Left renal cortex interstitium (tissue), 4 donors: Measurements from ENCODE around the gene IKZF2. TPM values are rescaled to one million over a fixed set of nuclear protein-coding genes. Genes with fewer than 3 reads are reported as not detected.

Source experiments
- DNase-seq, 4 donors: peaks; one replicate each; pipeline ENCODE4 v3.0.0-alpha.2; 2013; ENCODE audit warnings: low read depth in 4 of 4, low spot score in 2 of 4, missing footprints in 1 of 4
- polyA plus RNA-seq, 4 donors: library from polyadenylated mRNA; unstranded; fragments of 120-200 nt; gene quantifications; one replicate each; pipeline ENCODE4 v1.2.1, GENCODE V29; 2013; ENCODE audit not compliant: insufficient read length in 4 of 4

IKZF2 gene
- 10 to 100 TPM in 2 of 4 donors, 1 to 10 TPM in 2; 7.9 to 10.2 (median 9.2) TPM for polyA plus RNA-seq

DNA sequence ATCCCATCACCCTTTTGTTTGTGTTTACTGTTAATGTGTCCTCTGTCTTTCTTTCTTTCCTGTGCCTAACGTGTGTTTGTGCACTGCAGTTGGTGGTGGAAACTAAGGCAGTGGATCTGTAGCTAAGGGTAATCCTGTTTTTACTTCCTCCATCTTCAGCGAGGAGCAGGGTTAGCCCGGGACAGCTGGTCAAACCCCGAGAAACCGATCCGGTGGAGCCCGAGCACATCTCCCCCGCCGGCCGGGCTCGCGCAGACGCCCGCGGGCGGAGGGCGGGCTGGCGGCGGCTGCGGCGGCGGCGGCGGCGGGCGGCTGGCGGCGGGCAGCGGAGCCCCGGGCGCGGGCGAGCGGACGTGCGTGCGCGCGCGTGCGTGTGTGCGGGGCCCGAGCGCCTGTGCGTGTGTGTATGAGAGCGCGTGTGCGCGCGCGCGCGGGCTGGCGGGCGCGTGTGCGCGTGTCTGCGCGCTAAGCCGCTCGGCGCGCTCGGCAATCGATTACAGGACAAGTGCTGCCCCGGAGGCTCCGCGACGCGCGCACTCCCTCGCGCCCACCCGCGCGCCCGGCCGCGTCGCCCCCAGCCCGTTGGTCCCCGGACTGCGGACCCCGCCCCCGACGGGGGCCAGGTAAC, at the start of gene IKZF2:
Gene IKZF2, minus strand, starts transcription at position 176 of the 628 bp plus-strand sequence. CDS start 2,983 bp downstream, outside the sequence.
- peak in 3 of 4 donors; percentile 72 to 78 (median 73) for DNase-seq

DNA sequence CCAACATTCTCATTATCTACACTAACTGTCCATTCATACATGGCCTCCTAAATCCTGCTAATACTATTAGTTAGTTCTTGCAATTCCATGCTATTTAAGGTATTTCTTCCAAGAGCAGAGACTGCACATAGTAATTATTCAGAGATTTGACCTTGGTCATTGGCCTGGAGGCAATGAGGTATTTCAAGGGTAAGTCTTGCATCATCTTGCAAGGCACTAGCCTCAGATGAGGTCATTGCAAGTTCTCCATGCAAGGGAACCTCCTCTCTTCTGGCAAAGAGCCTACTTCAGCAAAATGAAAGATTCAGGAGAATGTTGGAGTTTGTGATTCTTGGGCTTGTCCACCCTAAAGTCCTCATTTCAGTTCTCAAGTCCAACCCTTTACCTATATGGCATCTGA, 48.5 kb upstream of the IKZF2 start:
- DNase-seq = no peak

DNA sequence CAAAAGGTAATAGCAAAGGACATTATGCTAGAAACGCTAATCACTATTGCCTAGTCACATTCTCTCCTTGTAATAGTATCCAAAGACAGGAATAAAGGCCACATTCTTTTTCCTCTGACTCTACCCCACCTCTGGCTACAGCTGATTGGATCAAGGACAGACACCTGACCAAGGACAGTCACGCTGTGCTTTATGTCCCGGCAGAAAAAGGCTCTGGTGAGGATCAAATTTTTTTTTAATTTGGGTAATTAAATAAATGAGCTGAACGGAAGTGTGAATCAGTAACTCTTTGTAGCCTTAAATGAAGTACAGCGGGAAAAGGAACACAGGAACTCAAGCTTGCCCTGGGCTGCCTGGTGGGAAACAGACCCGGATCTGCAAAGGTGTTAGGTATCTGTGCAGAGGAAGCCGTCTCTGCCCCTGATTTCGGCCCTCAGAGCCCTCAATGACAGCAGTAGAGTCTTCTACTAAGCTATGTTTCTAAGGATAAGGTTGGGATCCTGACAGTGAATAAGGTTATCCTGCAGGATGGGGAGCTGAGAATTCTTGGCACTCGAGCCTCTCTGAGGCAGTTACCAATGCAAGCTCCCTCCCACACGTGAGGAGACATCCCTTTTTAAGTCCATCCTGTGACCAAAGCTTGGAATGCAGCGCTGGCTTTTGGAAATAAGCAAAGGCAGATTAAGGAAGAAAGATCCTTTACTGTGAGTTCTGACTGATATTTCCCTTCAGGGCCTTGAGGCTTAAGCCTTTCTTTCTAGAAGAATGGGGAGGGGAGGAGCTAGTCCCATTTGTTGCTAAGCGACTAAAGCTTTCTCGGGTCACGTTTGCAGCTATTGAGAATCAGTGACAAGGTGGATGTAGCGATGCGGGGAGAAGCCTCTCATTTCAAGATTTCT, 37.8 kb upstream of the IKZF2 start:
- DNase-seq = no peak

DNA sequence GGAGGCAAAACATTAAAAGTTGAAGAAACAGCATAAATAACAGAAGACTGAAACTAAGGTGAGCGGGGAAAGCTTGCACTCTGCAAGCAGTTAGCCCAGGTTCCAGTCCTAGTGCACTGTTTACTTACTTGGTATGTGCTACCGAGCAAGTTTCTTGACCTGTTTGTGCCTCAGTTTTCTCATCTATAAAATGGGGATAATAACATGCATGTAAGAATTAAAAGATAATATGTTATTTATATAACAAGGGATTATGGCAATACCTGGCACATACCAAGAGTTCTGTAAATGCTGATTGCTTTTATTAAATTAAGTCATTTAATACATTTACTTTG, 37.1 kb upstream of the IKZF2 start:
- DNase-seq = no peak

DNA sequence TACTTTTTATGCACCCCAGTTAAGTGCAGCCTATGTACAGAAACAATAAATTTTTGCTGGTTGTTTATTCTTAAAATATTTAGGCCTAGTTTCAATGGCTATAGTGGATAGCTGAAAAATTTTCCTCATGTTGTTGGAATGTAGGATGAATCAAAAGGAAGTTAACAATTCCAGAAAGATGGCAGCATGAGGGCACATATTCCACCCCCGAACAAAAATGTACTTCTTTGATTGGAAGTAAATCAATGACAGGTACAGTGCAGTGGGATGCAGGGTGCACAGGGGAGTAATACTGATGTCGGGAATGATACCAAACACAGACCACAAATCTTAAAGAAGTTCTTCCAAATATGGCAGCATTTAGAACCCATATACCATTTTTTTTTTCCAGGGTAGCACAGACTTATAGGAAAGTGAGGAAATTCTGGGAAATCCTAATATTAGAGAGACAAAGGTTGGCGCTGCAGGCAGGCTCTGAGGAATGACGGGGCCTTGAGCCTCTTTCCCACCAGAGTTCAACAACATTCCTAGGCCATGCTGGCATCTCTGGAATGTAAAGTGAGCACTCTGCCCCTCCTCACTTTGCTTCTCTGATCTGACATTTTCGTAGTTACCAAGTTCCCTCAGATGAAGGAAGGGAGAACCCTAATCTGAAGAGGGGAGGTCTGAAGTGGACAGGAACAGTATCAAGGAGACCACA, 36.6 kb upstream of the IKZF2 start:
- DNase-seq = peak in 1 of 4 donors; percentile 18

DNA sequence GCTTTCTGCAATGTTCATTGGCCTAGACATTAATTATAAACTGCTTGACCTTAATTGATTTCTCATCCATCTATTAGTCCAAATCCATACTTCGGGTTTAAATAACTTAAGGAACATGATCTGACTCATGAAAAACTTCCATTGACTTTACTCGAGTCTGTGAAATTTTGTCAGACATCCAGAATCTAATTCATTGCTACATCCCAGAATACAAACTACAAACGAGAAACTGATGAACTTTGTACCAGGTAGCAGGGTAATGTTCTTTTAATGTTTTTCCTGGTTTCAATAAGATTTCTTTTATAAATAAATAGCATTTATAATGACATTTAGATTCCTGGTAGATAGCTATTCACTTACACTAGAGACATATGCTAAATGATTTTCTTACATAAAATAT, 36.0 kb upstream of the IKZF2 start:
- no peak for DNase-seq

DNA sequence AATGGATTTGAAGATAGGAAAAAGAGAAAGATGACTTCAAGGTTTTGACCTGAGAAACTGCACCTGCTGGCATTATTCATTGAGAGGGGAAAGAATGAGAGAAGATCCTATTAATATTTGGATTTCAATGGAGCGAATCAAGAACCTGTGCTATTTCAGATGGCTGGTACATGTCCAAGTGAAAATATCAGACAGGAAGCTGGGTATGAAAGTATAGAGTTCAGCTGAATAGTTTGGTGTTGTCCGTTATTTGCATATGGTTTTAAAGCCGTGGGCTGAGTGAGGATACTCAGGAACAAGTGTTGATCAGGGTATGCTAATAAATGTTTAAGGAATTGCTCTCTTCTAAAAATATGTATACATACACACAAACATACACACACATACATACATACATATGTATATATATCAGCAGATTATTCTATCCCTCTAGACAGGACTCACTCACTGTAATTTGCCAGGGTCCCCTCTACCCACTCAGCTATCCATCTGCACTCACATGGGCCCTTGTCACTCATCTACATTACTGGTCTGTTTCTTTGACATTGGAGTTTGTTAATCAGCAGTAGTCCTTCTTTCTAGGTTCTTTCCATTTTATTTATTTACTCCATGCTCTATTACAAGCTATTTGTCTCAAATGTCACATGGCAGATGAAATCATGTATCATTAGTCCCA, 33.9 kb upstream of the IKZF2 start:
- no peak for DNase-seq

DNA sequence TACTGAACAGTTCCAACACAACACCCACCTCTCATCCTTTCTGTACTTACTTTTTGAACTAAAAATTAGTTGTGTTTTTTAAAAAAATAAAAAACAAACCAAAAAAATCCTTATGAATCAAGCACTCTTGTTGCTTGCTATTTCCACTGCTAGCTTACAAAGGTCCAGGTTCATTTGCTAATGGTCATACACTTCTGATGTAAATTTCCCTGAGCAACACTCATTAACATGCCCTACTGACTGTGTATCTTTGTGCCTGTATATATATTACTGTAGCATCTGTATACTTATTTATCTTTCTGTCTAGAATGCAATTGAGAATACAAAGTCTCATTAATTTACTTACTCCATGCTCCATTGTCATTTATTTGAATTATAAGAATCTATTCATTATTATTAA, 30.3 kb upstream of the IKZF2 start:
- DNase-seq = no peak

DNA sequence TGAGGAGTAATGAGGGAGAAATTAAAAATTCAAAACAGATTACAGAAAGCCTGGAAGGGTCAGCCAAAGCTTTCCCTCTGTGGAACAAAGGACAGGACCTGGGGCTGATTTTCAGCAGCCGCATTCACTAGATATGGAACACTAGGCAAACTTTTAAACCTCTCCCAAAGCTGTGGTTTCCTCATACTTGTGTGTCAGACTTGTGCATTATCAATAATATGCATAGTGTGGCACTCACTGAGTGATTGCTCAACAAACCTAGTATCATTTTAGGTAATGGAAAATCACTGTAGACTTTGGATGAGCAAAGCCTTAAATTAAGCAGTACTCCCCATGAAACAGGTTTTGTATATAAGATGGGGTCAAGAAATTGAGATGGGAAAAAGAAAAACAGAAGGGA, 26.3 kb upstream of the IKZF2 start:
- DNase-seq = no peak

DNA sequence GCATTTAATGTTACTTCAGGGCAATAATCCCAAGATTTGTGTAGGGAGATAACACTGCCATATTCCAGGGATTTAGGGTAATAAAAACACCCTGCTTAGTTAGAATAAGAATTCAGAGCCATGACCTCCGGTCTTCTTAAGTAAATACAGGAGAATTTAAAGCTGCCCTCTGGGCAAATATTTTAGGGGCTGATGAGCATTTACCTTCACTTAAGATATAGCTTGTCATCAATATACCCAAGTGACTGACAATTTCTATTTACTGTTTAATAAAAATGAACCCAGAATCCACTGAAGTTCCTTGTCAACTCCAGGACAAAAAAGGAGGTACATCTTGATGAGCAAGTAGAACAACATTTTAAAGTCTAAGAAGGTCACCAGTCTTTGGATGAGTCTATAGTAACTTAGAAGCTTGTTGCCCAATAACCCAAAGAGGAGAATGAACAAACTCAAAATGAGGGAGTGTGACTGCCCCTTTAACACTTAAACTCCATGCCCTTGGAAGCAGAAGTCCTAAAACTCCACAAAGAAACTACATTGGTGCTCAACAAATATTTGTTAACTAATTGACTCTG, 24.3 kb upstream of the IKZF2 start:
- no peak for DNase-seq

DNA sequence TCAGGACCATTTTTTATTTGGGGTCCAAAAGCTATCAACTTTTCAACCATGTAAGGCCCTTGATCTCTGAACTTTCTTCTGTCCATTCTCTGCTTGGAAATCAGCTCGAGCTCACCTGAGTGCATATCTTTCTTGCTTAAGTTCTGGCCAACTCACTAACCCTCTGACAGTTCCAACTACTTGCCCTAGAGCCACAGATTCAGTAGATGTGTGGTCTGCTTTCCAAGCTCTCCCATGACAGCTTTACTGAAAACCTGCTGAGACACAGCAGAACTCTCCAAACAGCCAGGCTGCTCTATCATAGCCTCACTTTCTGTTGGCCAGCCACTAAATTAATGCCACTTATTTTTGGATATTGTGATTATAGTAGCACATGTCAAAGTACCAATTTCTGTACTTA, 21.2 kb upstream of the IKZF2 start:
- no peak for DNase-seq

DNA sequence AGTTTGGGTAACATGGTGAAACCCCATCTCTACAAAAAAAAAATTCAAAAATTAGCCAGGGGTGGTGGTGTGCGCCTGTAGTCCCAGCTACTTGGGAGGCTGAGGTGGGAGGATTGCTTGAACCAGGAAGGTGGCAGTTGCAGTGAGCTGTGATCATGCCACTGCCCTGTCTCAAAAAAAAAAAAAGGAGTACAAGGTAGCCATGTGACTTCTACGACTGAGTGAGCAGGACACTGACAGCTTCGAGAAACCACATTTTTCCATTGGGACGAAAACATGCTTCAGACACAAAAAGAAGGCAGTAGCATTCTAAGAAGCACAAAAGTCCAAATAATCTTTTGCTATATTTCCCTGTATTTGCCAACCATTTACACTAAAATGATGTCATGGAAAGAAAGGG, 19.7 kb upstream of the IKZF2 start:
- DNase-seq = no peak

DNA sequence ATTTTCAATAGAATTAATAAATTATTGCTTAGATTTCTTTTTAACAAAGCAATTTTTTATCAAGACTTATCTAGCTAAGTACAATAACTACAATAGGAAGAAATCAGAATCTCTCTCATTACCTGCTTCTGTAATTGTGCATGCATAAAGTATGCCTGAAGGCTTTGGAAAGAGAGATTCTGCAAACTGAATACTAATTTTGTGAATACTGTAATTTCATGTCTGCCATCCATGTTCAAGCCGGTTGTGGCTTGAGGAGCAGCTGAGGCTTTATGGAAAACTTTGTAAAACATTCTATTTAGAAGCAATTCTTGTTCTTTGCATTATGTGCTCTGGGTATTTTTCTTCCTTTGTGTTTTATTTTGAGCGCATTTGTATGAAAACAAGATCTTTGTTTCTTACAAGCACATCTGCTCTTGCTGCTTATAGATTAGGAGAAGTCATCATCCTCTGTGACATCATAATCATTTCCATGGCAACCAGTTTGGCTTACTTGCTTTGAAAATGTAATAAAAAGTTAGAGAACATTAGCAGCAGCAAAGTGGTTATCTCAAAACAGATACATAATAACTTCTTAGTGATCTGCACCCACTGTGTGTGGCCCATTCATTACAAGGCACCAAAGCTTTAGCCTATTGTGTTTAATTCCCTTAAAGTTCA, 16.0 kb upstream of the IKZF2 start:
- no peak for DNase-seq

DNA sequence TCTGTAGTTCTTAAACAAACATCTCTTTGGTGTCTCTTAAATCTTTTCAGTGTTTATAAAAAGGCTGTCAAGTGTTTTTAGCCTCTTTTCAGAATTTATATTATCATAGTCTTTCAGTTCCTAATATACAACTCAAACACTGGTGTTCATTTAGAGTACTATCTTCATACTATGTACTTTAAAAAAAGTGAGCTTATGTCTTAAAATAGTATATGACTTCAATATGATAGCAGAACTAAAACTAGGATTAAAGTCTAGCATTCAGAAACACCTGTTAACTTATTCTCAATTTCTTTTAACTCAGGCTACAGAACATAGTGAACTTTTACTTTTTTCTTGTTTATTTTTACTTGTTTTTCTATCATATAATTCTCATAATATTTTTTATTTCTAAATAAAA, 14.7 kb upstream of the IKZF2 start:
- no peak for DNase-seq

DNA sequence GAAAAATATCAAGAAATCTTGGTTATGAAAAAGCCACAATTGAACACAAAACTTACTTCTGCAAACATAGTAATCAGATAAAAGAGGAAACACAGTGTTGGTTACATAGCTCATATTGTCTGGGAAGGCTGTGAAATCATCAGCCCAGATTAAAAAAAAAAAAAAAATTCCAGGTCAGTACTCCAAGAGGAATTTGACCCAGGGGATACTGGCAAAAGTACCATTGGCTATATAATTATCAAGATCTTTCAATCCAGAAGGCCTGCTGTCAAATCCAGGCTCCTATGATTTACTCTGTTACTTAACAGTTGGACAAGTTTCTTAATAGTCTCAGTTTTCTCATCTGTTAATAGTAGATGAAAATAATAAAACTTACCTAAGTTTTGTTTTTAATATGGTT, 12.9 kb upstream of the IKZF2 start:
- no peak for DNase-seq

DNA sequence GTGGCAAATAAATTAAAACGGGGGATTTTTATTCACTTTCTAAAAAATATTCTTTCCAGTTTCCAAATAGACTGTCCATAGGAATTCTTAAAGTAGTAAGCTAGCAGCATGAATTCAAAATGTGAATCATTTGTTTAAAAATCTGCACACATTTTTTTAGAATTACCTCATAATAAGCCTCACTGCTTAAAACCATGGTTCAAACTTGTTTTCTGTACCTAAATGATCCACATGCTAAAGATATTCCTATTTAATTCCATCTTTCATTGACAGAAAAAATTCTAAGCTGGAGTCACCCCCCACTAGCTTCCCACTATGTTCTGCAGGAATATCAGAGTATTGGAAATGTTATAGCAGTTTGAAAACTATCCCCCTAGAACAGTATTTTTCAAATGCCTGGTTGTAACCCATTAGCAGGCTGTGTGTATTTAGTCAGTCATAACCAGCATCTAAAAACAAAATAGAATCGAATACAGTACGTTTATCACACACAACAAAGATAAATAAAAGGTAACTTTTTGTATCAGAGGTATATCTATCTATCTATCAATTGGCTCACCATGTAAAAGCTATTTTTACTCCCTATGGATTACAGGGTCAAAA, 11.2 kb upstream of the IKZF2 start:
- no peak for DNase-seq

DNA sequence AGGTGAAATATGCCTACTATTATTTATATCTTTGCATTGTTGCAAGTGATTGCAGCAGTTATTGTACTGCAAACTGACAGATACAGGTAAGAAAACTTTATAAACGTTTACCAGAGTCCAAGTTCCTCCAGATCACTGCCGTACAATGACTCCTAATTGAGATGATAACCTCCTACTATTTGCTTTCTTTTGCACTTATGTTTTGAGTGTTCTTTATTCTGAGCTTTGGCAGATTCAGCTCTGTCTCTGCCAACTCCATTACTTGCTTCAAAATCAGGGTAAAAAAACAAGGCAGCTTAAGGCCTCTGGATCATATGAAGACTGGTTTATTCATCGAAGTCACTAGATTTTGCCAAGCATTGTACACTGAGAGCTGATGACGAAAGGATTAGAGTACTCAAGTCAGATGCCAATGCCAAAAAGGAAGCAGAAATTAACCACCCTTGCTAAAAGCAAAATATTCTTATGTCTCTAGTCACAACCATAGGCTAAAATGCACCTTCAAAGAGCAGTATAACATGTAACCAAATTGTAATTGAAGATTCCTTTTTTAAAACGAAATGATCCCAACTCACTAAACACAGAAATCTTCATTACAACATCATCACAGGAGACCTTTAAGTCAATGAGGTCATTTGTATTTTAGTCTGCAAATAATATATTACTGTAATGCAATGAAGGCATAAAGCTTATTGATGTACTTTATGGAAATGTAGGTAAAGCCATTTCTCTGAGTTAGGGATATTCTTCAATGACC, 10.5 kb upstream of the IKZF2 start:
- DNase-seq = no peak

DNA sequence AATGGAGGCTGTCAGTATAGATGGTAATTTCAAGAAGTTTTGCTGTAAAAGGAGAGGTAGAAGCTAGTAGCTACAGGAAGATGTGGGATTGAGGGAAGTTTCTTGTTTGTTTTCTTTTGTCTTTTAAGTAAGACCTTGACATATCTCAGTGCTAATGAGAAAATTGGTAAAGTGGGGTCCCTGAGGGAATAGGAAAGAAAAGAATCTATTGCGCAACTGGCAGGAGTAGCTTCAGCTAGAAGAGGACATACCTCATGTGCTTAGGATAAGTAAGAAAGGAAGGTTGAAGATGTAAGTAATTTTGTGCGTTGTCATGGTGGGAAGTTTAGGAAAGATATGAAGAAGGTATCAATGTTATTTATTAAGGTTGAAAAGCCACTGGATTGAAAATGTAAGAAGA, 8.4 kb upstream of the IKZF2 start:
- no peak for DNase-seq

DNA sequence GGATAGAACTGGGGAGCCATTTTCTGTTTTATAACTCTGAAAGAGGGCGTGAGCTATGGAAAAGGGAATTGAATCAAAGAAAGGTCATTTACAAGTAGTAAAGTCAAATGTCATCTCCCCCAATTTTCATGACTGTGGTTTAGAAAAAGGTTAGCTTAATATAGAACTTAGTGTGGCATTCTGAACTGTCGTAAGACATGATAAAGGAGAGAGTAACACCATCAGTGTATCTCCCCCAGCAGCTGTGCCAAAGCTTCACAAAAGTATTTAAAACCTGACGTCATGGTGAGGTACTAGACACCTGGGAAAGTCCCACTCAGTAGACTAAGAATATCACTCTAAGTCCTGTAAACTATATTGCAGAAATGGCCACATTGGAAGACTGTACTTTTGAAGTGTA, 5.8 kb upstream of the IKZF2 start:
- DNase-seq = no peak
